ENCODE measurements around the gene RNF10.
"Not testable (repeated sequence)": the region's sequence is repeated elsewhere in the genome, so short reads cannot be mapped to it uniquely, and the experiment has no call there.

Gene RNF10

DNA sequence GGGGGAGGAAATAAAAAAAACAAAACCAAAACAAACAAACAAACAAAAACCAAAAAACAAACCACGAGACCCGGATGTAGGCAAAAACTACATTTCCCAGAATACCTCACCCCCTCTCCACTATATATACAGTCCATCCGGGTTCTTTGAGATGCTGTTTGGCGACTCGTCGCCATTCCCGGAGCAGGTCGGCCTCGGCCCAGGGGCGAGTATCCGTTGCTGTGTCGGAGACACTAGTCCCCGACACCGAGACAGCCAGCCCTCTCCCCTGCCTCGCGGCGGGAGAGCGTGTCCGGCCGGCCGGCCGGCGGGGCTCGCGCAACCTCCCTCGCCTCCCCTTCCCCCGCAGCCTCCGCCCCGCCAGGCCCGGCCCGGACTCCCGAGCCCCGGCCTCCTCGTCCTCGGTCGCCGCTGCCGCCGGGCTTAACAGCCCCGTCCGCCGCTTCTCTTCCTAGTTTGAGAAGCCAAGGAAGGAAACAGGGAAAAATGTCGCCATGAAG, at the start of gene RNF10:
RNF10 (plus strand) TSS at position 154 of the 500 bp plus-strand sequence. CDS start 456 bp downstream, outside the sequence.
- DNase-seq: peak; percentile 93

- no peak for DNase-seq
These were observed 47.9 kb upstream of the RNF10 start for GRCh38 chr12:120485961-120486881.

DNA sequence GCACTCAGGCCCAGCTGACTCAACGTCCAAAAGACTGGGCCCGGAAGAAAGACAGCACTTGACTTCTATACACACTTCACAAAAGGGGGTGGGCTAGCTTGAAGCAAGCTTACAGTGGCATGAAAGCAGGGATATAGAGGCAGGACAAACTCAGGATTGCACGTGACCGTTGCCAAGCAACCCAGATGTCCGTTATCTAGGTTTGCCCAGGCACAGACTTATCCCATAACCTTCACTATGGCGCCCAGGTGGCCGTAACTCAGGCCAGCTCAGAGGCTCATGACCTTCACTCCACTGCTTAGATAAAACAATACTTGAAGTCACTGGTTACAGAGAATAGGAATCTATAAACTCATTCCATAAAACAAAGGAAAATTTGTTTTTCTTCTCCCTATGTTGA, 46.6 kb upstream of the RNF10 start:
- DNase-seq: not testable (repeated sequence)

GRCh38 chr12:120488057-120488640, 46.0 kb upstream of the RNF10 start:
- DNase-seq: no peak

- DNase-seq: no peak
These were observed 45.1 kb upstream of the RNF10 start for GRCh38 chr12:120489018-120489417.

DNA sequence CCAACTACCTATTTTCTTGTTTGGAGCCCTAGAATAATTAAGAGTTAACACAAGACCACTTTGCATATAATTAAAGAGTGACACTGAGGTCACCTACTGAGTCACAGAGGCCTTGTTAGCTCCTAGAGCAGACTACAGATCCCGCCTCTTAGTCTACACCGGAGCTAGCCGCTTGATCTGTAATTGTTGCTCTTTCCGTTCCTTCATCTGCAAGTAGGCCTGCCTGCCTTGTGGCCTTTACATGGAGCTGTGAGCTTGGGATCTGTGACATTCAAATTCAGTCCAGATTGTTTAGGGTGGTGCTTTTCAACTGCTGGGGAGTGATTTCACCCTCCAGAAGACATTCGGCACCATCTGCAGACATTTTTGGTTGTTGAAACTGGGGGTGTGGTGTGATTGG, 43.8 kb upstream of the RNF10 start:
- DNase-seq: no peak

GRCh38 chr12:120490833-120491512, 43.2 kb upstream of the RNF10 start:
- DNase-seq: no peak

DNA sequence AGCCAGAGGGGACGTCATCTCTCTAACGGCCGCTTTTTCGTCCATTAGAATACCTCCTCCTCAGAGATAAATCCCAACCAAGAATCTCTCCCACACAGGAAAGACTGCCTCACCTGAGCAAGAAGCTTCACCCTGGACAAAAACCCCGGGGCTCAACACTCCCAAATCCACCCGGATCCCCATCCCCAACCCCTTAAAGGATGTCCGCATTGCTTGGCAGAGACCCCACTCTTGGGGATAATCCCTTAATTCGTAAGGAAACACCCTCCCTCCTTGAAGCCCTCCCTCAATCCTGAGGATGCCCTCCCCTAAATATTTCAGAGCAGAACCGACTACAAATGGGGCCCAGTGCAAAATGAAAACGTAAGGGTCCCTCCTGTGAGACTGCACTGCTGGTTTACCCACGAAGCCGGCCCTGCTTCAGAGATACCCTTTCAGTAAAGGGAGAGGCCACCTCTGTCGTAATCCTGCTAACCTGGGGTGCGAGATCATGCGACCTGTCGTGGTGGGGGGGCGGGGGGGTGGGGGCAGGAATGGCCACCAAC, 38.9 kb upstream of the RNF10 start:
- DNase-seq: no peak

- DNase-seq: peak; percentile 96
These were observed 38.3 kb upstream of the RNF10 start, which contains the start of gene DYNLL1 for GRCh38 chr12:120495731-120496412. Gene DYNLL1 (plus strand): TSS chr12:120496113. CDS start chr12:120496422, 309 bp downstream.

DNA sequence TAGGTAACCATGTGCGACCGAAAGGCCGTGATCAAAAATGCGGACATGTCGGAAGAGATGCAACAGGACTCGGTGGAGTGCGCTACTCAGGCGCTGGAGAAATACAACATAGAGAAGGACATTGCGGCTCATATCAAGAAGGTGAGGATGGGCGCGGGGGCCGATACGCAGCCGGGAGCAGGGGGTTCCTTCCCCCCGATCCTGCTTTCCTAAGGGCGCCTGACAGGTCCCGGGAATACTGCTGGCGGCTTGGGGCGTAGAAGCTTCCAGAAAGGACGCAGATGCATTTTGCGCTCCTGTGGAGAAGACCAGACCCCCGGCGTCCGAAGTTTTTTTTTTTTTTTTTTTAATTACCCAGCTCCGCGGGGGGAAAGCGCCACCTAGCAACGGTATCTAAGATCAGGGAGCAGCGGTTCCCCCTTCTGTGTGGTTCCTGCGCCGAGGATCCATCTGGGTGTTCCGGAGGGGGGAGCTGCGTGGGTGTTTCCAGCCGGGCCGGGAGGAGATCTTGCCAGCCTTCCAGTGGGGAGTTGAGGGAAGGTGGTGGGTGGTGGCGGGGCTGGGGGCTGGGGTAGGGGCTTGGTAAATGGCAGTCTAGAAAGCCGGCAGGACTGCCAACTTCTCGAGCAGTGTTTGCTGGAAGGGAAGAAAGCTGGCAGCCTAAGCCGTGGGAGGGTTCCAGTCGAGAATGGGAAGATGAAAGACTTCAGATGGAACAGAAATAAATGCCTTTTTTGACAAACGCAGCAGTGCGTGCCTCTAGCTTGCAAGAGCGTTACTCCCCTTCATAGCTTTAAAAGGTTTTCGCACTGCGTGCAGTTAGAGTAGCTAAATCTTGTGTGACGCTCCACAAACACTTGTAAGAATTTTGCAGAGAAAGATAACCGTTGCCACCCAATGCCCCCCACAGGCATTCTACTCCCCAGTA, 37.5 kb upstream of the RNF10 start:
- DNase-seq: no peak

GRCh38 chr12:120497524-120498150, 36.5 kb upstream of the RNF10 start:
- no peak for DNase-seq

DNA sequence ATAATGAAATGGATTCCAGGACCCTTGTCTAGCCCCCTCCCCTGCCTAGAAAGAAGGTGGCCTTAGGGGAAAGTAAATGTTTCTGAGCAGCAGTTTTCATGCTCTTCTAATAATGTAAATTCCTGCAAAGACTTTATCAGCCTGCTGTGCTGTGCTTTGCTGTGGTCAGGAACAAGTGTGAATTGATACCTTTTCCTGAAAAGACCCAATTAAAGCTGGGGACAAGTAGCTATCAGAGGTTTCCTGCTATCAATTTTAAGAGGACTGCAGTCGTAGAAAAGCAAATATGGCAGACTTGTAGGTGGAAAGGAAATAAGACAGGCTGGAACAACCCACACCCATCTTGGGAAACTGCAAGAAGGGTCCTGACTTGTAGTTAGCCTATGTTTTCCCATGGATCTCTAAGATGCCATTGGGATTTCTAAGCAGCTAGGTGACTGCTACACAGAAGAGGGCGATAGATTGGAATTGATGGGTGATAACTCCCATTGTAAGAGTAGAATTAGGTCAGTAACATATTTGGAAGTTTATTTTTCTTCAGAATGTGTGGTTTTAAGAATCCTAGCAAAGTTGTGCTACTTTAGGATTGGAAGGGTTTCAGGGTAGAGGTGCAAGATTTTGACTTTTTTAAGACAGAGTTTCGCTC, 35.2 kb upstream of the RNF10 start:
- DNase-seq: no peak

DNA sequence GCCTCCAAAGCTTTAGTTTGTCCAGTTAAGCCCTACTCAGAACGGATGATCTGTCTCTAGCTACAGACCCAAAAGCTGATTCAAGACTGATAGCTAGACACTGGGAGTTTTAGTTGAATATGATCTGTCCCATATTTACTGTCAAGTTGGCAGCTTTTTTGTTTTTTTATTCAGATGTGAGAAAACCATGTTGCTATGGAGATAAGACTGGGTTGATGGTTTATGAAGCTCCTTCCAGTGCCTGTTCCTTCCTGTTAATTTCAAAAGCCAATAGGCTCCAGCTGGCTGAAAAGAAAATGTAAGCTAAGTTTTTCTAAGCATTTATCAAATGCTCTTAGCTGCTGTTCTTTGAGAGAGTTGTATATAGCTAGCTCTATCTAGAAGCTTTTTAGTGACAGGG, 33.6 kb upstream of the RNF10 start:
- DNase-seq: no peak

DNA sequence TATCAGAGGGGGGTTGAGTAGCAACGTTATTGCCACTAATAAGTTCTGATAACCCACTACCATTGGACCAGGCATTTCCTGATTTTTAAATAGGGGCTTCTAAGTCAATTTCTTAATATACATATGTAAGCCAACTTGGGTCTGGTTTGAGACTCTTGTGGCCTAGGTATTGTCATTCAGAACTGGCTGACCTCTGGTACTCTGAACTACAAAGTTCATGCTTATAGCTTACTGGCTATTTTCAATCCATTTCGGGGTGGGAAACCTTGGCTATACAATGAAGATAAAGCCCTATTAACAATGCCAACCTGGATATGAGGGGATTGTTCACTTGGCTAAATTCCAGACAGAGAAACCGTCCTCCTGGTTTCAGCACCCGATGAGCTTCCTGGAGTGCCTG, 29.6 kb upstream of the RNF10 start:
- no peak for DNase-seq

DNA sequence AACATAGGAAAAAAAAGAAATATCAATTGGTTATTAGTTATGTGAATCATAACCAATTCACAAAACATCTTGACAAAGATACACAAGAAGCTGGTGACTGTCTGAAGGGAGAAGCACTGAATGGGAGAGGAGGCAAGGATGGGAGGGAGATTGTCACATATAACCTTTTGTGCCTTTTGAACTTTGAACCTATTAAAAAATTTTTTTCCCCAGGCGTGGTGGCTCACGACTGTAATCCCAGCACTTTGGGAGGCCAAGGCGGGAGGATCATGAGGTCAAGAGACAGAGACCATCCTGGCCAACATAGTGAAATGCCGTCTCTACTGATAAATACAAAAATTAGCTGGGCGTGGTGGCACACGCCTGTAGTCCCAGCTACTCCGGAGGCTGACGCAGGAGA, 25.6 kb upstream of the RNF10 start:
- no peak for DNase-seq

DNA sequence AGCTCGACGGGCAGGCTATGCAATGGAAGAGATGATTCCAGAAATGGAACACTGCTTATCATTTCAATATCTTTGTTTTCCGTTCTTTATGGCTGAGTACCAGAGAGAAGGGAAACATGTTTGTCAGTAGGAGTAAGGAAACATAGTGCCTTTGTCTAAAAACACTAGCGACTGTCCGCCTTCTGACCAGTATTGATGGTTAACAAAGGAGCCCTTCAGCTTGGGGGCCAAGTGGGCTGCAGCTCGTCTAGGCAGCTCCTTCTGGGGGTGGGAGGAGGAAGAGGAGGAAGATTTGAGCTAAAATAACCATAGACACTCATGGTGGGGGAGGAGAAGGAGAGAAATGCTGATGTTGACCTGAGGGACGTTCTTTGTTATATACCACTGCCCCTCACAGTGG, 20.2 kb upstream of the RNF10 start:
- DNase-seq: no peak

DNA sequence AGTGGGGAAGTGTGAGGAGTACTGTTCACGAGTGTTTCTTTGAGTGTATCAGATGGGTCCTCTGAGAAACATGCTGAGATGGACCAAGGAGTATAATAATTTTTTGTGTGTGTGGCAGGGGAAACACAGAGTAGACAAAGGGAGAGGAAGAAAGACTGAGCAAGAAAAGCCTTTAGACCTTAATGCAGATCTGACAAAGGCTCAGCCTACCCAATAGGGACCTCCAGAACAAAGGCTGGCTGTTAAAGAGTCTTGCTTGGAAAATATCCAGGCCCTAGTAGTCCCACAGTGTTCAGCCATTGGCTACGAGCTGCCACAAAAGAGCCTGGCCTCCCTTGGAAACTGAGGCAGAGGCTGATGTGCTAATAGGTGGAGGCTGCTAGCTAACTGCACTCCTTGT, 18.7 kb upstream of the RNF10 start:
- DNase-seq: no peak

GRCh38 chr12:120519324-120519723, 14.8 kb upstream of the RNF10 start:
- DNase-seq: not testable (repeated sequence)

- no peak for DNase-seq
These were observed 11.6 kb upstream of the RNF10 start for GRCh38 chr12:120522568-120522967.

GRCh38 chr12:120528861-120529525, 5.2 kb upstream of the RNF10 start, which contains the start of gene COQ5:
Gene COQ5 (minus strand): TSS chr12:120529158. CDS start chr12:120529141, 17 bp downstream.
- DNase-seq: peak; percentile 85

Measured in NCI-H2227 treated with DMSO at 0.1 percent for 48 hours (cell line).